Activated T-helper 17 cell treated with anti-CD3 and anti-CD28 coated beads, Interleukin-2, amount 50 U/mL, for 72 hours (primary cell): ENCODE data around the gene ESYT2. TPM values are rescaled to one million over a fixed set of nuclear protein-coding genes. Genes with fewer than 3 reads are reported as not detected.

Source experiments
- ATAC-seq: fragments of 150-1000 bp; cut with Tn5 transposase; replicated peaks from 2 replicates; pipeline ENCODE4 v1.10.0; 2021; ENCODE audit warnings: mild to moderate bottlenecking, moderate library complexity
- H3K27ac Mint-ChIP-seq: one replicate; pipeline ENCODE4 v1.8.0; 2022; ENCODE audit warnings: mixed read lengths
- H3K27me3 Mint-ChIP-seq: one replicate; pipeline ENCODE4 v1.8.0; 2022; ENCODE audit warnings: mixed read lengths
- H3K36me3 Mint-ChIP-seq: one replicate; pipeline ENCODE4 v1.8.0; 2022; ENCODE audit warnings: low read depth, mild to moderate bottlenecking, mixed read lengths
- H3K4me1 Mint-ChIP-seq: one replicate; pipeline ENCODE4 v1.8.0; 2022; ENCODE audit warnings: mixed read lengths
- H3K4me3 Mint-ChIP-seq: one replicate; pipeline ENCODE4 v1.8.0; 2022; ENCODE audit warnings: mild to moderate bottlenecking, mixed read lengths
- H3K9me3 Mint-ChIP-seq: one replicate; pipeline ENCODE4 v1.8.0; 2022; ENCODE audit warnings: mixed read lengths
- total RNA-seq, 2 donors: library from RNA; stranded (reverse); gene quantifications; one replicate each; pipeline ENCODE4 v1.2.3, GENCODE V29; 2022

Gene ESYT2
- total RNA-seq, 2 donors from 2014 or later, result 63.0 to 119 TPM

DNA sequence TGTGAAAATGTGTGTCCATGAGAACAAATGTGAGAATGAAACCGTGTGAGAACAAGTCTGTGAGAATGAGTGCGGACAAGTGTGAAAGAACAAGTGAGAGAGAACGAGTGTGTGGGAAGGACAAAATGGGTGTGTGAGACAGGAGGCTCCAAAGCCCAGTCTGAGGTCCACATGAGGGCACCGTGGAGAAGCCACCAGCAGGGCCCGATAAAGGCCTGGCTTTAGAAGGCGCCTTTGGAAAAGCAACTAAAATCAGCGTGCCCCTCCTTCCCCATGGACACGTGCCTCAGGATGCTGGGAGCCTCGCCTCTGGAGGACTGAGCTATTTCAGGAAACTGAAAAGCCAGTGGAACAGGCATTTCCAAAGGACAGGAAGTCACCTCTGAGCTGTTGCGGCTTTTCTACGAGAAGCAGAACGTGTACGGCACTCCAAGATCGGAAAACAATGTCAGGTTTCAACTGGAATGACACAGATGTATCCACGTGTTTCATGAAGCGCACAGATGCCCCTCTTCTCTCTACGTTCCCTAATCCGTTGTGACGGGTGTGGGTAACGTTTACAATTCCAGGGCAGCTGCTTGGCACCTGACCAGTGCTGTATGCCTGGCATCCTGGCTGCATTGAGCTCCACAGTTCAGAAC lies 46.4 kb downstream of the ESYT2 start:
- Mint-ChIP-seq H3K27me3 (no peaks in the 10 kb centered on the region), H3K4me1 (peaks cover 13% of the 10 kb centered on the region), H3K4me3 (no peak overlapping the region), H3K36me3 (peaks cover 33% of the 10 kb centered on the region), H3K9me3 (no peaks in the 10 kb centered on the region), H3K27ac (no peak overlapping the region)
- ATAC-seq, result peak; percentile 43

DNA sequence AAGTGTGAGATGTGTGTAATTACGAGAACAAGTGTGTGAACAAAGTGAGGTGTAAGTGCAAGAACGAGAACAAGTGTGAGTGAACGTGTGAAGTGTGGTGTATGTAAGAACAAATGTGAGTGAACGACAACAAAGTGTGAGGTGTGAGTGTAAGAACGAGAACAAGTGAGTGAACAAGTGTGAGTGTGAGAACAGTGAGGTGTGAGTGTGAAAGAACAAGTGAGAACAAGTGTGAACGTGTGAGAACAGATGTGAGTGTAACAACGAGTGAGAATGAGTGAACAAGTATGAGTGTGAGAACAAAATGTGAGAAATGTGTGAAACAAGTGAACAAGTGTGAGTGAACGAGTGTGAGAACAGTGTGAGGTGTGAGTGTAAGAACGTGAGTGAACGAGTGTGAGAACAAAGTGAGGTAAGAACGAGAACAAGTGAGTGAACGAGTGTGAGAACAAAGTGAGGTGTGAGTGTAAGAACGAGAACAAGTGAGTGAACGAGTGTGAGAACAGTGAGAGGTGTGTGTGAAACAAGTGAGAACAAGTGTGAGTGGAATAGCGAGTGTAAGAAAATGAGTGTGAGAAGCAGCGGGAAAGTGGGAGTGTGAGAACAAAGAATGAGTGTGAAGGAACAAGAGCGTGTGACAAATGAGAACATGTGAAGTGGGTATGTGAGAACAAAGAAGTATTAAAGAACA lies 47.2 kb downstream of the ESYT2 start:
- no peak overlapping the region for H3K4me3 Mint-ChIP-seq
- peaks cover 19% of the 10 kb centered on the region for H3K4me1 Mint-ChIP-seq
- ATAC-seq, result no peak
- H3K27me3 Mint-ChIP-seq, result no peaks in the 10 kb centered on the region
- H3K36me3 Mint-ChIP-seq, result peaks cover 25% of the 10 kb centered on the region
- no peaks in the 10 kb centered on the region for H3K9me3 Mint-ChIP-seq
- H3K27ac Mint-ChIP-seq, result no peak overlapping the region

DNA sequence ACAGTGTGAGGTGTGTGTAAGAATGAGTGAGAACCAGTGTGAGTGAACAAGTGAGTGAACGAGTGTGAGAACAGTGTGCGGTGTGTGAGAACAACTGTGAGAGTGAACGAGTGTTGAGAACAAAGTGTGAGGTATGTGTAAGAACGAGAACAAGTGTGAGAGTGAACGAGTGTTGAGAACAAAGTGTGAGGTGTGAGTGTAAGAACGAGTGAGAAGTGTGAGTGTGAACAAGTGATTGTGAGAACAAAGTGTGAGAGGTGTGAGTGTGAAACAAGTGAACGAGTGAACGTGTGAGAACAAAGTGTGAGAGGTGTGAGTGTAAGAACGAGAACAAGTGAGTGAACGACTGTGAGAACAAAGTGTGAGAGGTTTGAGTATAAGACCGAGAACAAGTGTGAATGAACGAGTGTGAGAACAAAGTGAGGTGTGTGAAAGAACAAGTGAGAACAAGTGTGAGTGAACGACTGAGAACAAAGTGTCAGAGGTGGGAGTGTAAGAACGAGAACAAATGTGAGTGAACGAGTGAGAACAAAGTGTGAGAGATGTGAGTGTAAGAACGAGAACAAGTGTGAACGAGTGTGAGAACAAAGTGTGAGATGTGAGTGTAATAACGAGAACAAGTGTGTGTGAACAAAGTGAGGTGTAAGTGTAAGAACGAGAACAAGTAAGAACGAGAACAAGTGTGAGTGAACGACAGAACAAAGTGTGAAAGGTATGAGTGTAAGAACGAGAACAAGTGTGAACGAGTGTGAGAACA lies 47.9 kb downstream of the ESYT2 start:
- ATAC-seq, result no peak
- H3K4me1 Mint-ChIP-seq, result peaks cover 19% of the 10 kb centered on the region
- H3K27ac Mint-ChIP-seq, result no peak overlapping the region
- no peaks in the 10 kb centered on the region for H3K27me3 Mint-ChIP-seq
- no peaks in the 10 kb centered on the region for H3K9me3 Mint-ChIP-seq
- peaks cover 18% of the 10 kb centered on the region for H3K36me3 Mint-ChIP-seq
- no peak overlapping the region for H3K4me3 Mint-ChIP-seq

DNA sequence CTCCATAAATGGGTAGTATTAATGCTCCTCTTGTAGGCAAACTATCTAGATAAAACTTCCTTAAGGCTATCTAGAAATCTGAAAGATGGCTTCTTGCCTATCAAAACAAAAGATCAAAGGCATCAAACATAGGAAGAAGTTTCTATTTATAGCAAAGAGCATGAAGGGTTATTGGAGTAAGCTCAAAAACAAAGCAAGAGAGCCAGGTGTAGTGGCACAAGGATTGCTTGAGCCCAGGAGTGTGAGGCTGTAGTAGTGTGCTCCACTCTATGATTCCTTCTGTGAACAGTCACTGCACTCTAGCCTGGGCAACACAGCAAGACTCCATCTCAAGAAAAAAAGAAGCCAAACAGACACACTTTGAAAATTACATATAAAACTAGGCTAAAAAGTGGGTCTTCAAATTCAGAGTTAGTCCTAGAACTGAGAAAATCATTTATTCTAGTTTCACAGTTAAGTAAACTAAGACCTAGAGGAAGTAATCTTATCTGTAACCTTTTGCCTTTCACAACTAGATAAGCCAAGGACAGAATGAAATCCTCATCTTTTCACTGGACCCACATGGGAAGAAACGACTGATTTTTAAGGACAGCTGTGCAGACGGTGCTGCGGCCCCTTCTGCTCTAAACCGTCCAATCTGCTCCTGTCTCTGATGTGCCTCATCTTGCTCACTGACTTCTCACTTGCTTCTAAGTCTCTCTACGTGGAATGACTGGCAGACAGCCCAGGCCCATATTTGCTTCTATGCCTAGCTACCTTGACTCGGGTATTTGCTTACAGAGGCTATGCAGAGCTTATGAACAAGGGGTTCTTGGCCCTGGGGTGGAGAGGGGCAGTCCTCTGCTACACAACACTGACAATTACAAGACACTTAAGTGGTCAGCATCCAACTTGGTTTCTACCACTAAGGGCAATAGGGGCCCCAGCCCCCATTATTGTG lies 50.0 kb downstream of the ESYT2 start:
- H3K4me1 Mint-ChIP-seq, result peaks cover 25% of the 10 kb centered on the region
- H3K4me3 Mint-ChIP-seq, result peak overlapping the region; percentile 5
- H3K9me3 Mint-ChIP-seq, result no peaks in the 10 kb centered on the region
- H3K36me3 Mint-ChIP-seq, result peaks cover 2% of the 10 kb centered on the region
- H3K27me3 Mint-ChIP-seq, result no peaks in the 10 kb centered on the region
- ATAC-seq, result no peak
- H3K27ac Mint-ChIP-seq, result no peak overlapping the region

DNA sequence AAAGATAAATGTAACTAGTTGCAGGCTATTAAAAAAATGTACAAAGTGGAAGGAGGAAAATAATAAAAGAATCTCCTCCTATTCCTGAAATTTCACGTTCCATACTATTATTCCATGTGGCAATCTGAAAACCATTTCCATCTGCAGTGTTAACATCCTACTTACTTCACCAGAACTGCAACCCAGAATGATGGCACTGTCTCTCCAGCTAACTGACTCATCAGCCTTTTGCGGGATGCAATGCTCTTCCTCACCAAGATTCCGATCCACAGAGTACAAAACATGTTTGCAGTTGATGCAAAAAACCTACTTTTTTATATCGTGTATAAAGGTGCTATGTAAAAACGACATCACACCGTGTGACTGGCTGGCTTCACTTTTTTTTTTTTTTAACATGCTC lies 50.8 kb downstream of the ESYT2 start:
- no peak overlapping the region for H3K4me3 Mint-ChIP-seq
- H3K36me3 Mint-ChIP-seq, result no peaks in the 10 kb centered on the region
- ATAC-seq, result no peak

DNA sequence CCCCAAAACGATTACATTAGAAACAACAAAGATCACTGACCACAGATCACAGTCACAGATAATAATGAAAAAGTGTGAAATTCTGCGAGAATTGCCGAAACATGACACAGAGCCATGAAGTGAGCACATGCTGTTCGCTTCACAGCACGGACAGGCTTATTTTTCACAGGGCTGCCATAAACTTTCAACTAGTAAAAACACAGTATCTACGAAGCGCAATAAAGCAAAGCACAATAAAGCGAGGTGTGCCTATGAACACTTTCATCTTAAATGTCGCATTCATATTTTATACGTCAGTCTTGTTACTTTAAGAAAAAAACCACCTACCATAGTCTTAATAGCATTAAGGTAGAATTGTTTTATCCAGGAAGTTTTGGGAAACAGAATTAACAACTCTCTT lies 51.5 kb downstream of the ESYT2 start:
- Mint-ChIP-seq H3K4me1 (peaks cover 25% of the 10 kb centered on the region), H3K27me3 (no peaks in the 10 kb centered on the region), H3K27ac (peak overlapping the region; percentile 21), H3K36me3 (no peaks in the 10 kb centered on the region), H3K4me3 (no peak overlapping the region), H3K9me3 (no peaks in the 10 kb centered on the region)
- no peak for ATAC-seq

More for the DNA sequence above, 50.8 kb downstream of the ESYT2 start:
- no peaks in the 10 kb centered on the region for H3K27me3 Mint-ChIP-seq
- H3K9me3 Mint-ChIP-seq, result no peaks in the 10 kb centered on the region
- H3K4me1 Mint-ChIP-seq, result peaks cover 25% of the 10 kb centered on the region
- no peak overlapping the region for H3K27ac Mint-ChIP-seq

DNA sequence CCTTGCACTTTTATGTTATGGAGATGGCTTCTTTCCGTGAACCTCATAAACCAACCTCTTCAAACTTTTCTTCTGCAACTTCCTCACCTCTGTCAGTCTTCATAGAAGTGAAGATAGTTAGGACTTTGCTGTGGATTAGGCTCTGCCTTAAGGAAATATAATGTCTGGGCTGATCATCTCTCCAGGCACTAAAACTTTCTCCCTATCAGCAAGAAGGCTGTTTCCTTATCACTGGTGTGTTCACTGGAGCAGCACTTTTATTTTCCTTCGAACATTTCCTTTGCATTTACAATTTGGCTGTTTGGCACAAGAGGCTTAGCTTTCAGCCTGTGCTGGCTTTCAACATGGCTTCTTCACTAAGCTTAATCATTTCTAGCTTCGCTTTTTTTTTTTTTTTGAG lies 52.8 kb downstream of the ESYT2 start:
- no peak overlapping the region for H3K27ac Mint-ChIP-seq
- H3K36me3 Mint-ChIP-seq, result no peaks in the 10 kb centered on the region
- H3K4me3 Mint-ChIP-seq, result no peak overlapping the region
- H3K9me3 Mint-ChIP-seq, result no peaks in the 10 kb centered on the region
- no peak for ATAC-seq
- H3K4me1 Mint-ChIP-seq, result peaks cover 25% of the 10 kb centered on the region
- H3K27me3 Mint-ChIP-seq, result no peaks in the 10 kb centered on the region

DNA sequence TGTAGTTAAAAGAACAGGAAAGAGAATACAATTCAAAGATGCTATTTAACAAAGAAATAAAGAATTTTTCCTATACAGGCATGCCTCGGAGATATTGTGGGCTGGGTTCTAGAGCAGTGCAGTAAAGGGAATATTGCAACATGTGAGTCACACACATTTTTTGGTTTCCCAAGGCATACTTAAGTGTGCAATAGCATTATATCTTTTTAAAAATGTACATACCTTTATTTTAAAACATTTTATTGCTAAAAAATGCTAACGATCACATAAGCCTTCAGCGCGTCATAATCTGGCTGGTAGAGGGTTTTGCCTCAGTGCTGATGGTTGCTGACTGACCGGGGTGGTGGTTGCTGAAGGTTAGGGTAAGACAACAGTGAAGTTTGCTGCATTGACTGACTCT lies 54.4 kb downstream of the ESYT2 start:
- no peak for ATAC-seq
- peaks cover 25% of the 10 kb centered on the region for H3K4me1 Mint-ChIP-seq

DNA sequence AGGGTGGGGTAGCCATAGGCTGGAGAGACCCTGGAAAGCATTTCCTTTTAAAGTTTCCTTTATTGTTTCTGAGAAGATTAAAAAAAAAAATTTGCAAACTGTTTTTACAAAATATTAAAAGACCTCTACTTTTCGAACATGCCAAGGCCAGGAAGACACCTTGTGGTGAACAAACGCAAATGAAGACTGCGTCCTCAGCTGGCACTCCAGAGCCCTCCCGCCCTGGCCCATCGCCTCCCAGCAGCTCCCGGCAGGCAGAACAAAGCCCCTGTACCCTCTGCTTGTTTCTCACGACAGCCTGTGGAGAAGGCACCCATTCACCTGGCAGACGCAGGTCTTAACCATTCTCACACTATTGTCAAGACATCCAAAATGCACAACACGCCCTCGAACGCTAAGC lies 56.4 kb downstream of the ESYT2 start:
- peaks cover 17% of the 10 kb centered on the region for H3K4me1 Mint-ChIP-seq
- peaks cover 17% of the 10 kb centered on the region for H3K36me3 Mint-ChIP-seq
- H3K27ac Mint-ChIP-seq, result peak overlapping the region; percentile 61

More for the DNA sequence above, 54.4 kb downstream of the ESYT2 start:
- Mint-ChIP-seq H3K4me3 (no peak overlapping the region), H3K9me3 (no peaks in the 10 kb centered on the region), H3K27ac (peak overlapping the region; percentile 52), H3K27me3 (no peaks in the 10 kb centered on the region), H3K36me3 (no peaks in the 10 kb centered on the region)

DNA sequence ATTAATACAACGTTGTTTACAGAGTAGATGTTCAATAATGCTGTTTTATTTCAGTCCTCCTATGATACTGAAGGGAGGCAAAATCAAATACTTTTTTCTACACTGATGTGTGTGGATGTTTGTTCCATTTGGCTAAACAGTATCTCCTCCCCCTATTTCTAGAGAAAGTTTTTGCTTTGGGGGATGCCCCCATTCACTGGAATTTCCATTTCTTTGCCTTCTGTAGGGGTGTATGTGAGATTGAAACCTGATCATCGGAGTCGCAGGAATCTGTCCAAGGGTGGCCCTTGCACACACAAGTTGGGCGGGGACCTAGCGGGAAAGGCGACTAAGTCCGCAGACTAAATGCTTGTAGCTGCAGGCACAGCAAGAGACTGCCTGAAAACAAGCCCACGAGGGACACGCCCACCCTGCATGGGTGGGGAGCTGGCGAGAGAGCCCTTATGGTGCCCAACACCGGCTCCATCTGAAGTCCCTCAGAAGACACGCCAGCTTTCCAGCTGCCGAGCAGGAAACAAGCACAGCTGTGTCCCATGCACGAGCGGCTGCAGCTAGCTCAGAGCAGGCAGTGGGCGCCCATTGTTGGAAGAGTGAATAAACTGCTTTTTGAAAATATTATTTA lies 58.0 kb downstream of the ESYT2 start:
- no peak for ATAC-seq
- peaks cover 11% of the 10 kb centered on the region for H3K4me1 Mint-ChIP-seq
- peaks cover 33% of the 10 kb centered on the region for H3K36me3 Mint-ChIP-seq

More for the DNA sequence above, 56.4 kb downstream of the ESYT2 start:
- no peaks in the 10 kb centered on the region for H3K27me3 Mint-ChIP-seq
- ATAC-seq, result no peak
- no peak overlapping the region for H3K4me3 Mint-ChIP-seq
- no peaks in the 10 kb centered on the region for H3K9me3 Mint-ChIP-seq

DNA sequence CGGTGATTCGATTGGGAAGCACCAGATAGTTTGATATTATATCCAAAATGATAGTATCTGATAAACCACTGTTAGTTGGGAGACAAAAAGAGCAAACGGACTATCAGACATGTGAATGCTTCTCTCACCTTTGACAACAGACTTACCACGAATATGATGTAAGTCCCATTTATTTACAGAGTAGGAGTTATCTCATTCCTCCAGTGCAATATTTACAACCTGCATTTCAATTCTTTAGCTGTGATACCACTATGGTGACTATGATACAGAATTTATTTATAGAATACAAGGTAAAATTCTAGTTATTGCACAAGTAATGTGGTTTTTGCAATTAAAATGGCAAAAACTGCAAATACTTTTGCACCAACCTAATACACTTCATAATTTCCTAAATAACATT lies 61.6 kb downstream of the ESYT2 start:
- no peaks in the 10 kb centered on the region for H3K27me3 Mint-ChIP-seq
- no peak for ATAC-seq
- peak overlapping the region; percentile 43 for H3K27ac Mint-ChIP-seq
- H3K4me1 Mint-ChIP-seq, result peaks cover 10% of the 10 kb centered on the region
- no peak overlapping the region for H3K4me3 Mint-ChIP-seq
- H3K36me3 Mint-ChIP-seq, result peaks cover 63% of the 10 kb centered on the region
- no peaks in the 10 kb centered on the region for H3K9me3 Mint-ChIP-seq

More for the DNA sequence above, 58.0 kb downstream of the ESYT2 start:
- no peak overlapping the region for H3K4me3 Mint-ChIP-seq
- H3K27me3 Mint-ChIP-seq, result no peaks in the 10 kb centered on the region
- no peak overlapping the region for H3K27ac Mint-ChIP-seq
- no peaks in the 10 kb centered on the region for H3K9me3 Mint-ChIP-seq

DNA sequence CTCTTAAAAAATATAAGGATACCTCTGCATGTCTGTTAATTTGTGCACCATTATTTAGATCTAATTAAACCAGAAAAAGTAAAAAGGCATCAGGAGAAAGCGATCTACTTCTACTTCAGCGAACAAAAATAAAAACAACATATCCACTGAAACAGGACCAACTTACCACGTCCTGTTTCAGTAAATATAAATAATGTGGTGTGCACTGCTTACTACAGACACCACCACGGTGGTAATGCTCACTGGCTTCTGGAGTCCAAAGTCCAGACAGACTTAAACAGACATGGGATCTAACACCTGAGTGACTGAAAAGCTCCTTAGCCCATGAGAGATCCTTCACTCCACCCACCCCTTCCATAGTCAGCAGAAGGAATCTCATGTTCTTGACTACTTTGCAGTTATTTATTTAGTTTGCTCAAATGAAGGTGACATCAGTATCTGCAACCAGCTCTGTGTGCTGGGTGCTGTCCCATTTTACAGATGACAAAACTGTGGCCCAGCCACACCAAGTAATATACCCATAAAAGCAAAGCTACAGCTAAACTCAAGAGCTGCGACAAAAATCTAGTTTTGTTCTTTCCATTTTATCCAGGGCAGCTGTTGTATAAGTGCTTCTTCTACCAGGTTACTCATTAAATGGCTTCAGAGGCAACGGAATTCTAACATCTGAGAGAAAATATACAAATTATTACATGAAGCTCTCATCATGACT lies 62.6 kb downstream of the ESYT2 start:
- H3K27me3 Mint-ChIP-seq, result no peaks in the 10 kb centered on the region
- peaks cover 10% of the 10 kb centered on the region for H3K4me1 Mint-ChIP-seq
- H3K36me3 Mint-ChIP-seq, result peaks cover 70% of the 10 kb centered on the region
- peak; percentile 58 for ATAC-seq
- no peaks in the 10 kb centered on the region for H3K9me3 Mint-ChIP-seq
- H3K27ac Mint-ChIP-seq, result peak overlapping the region; percentile 43
- no peak overlapping the region for H3K4me3 Mint-ChIP-seq

DNA sequence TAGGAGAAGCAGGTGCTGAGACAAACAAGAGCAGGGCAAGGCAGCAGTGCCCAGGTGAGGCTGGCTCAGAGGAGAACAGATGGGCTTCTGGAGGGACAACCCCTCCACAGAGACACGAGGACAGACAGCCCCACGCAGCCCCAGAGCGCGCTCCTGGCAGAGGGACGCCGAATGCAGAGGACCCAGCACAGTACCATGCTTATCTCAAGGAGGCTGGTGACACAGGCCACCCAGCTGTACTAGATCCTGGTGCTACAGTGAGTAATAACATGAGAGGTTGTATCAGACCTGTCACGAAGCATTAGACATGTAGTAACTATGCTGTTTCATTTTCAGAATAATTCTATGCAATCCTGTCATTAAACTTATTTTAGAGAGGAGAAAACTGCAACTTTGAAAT lies 64.3 kb downstream of the ESYT2 start:
- Mint-ChIP-seq H3K36me3 (peaks cover 87% of the 10 kb centered on the region), H3K9me3 (no peaks in the 10 kb centered on the region), H3K27ac (peak overlapping the region; percentile 44), H3K4me1 (peaks cover 10% of the 10 kb centered on the region), H3K27me3 (no peaks in the 10 kb centered on the region), H3K4me3 (no peak overlapping the region)
- ATAC-seq, result peak; percentile 82
